KOPT-K1 (cell line): ENCODE results near the gene FAM47E.

Experiments used
- H3K27ac ChIP-seq: fragments of 200-600 bp; sonication (generic); 2 replicates; pipeline ENCODE4 v1.5.1; 2016; ENCODE audit warnings: antibody characterized with exemption, mild to moderate bottlenecking, low read depth, low read length; ENCODE audit not compliant: poor library complexity, severe bottlenecking
- H3K36me3 ChIP-seq: fragments of 200-600 bp; sonication (generic); 2 replicates; pipeline ENCODE4 v1.5.1; 2017; ENCODE audit warnings: antibody characterized with exemption, mild to moderate bottlenecking, low read length, moderate library complexity; ENCODE audit not compliant: insufficient read depth
- H3K9me3 ChIP-seq: fragments of 200-600 bp; sonication (generic); 2 replicates; pipeline ENCODE4 v1.5.1; 2017; ENCODE audit warnings: antibody characterized with exemption, low read length, mild to moderate bottlenecking; ENCODE audit not compliant: insufficient read depth, poor library complexity, severe bottlenecking

The FAM47E gene

GRCh38 chr4:76215077-76215476 is 36.4 kb upstream of the FAM47E start:
- no peaks in the 10 kb centered on the region for H3K9me3 ChIP-seq
- no peaks in the 10 kb centered on the region for H3K36me3 ChIP-seq
- no peak overlapping the region for H3K27ac ChIP-seq

GRCh38 chr4:76216524-76216923 is 35.0 kb upstream of the FAM47E start:
- Histone ChIP-seq H3K27ac (no peak overlapping the region), H3K36me3 (no peaks in the 10 kb centered on the region), H3K9me3 (no peaks in the 10 kb centered on the region)

GRCh38 chr4:76216975-76217814 is 34.3 kb upstream of the FAM47E start:
- no peaks in the 10 kb centered on the region for H3K9me3 ChIP-seq
- no peak overlapping the region for H3K27ac ChIP-seq
- no peaks in the 10 kb centered on the region for H3K36me3 ChIP-seq

GRCh38 chr4:76219299-76220055 is 32.0 kb upstream of the FAM47E start:
- Histone ChIP-seq H3K9me3 (no peaks in the 10 kb centered on the region), H3K27ac (no peak overlapping the region), H3K36me3 (no peaks in the 10 kb centered on the region)

- no peak overlapping the region for H3K27ac ChIP-seq
- H3K36me3 ChIP-seq, result no peaks in the 10 kb centered on the region
- peaks cover 7% of the 10 kb centered on the region for H3K9me3 ChIP-seq
Observed at GRCh38 chr4:76224171-76224570, 27.4 kb upstream of the FAM47E start.

GRCh38 chr4:76226418-76226817 is 25.1 kb upstream of the FAM47E start:
- H3K27ac ChIP-seq, result no peak overlapping the region
- no peaks in the 10 kb centered on the region for H3K36me3 ChIP-seq

GRCh38 chr4:76232681-76233080 is 18.8 kb upstream of the FAM47E start:
- Histone ChIP-seq H3K36me3 (no peaks in the 10 kb centered on the region), H3K27ac (no peak overlapping the region), H3K9me3 (peaks cover 14% of the 10 kb centered on the region)

More at GRCh38 chr4:76226418-76226817, 25.1 kb upstream of the FAM47E start:
- H3K9me3 ChIP-seq, result peaks cover 14% of the 10 kb centered on the region

- Histone ChIP-seq H3K27ac (no peak overlapping the region), H3K9me3 (peaks cover 14% of the 10 kb centered on the region), H3K36me3 (no peaks in the 10 kb centered on the region)
Observed at GRCh38 chr4:76233083-76233482, 18.4 kb upstream of the FAM47E start.

GRCh38 chr4:76233529-76233928 is 18.0 kb upstream of the FAM47E start:
- no peaks in the 10 kb centered on the region for H3K36me3 ChIP-seq
- H3K9me3 ChIP-seq, result peaks cover 14% of the 10 kb centered on the region
- H3K27ac ChIP-seq, result no peak overlapping the region

GRCh38 chr4:76233967-76234678 is 17.4 kb upstream of the FAM47E start:
- no peak overlapping the region for H3K27ac ChIP-seq
- peaks cover 8% of the 10 kb centered on the region for H3K9me3 ChIP-seq
- no peaks in the 10 kb centered on the region for H3K36me3 ChIP-seq

GRCh38 chr4:76234679-76235044 is 16.9 kb upstream of the FAM47E start:
- Histone ChIP-seq H3K9me3 (peaks cover 4% of the 10 kb centered on the region), H3K27ac (no peak overlapping the region)

GRCh38 chr4:76235407-76235806 is 16.1 kb upstream of the FAM47E start:
- Histone ChIP-seq H3K9me3 (peaks cover 9% of the 10 kb centered on the region), H3K27ac (no peak overlapping the region), H3K36me3 (no peaks in the 10 kb centered on the region)

More at GRCh38 chr4:76234679-76235044, 16.9 kb upstream of the FAM47E start:
- H3K36me3 ChIP-seq, result no peaks in the 10 kb centered on the region

- H3K27ac ChIP-seq, result no peak overlapping the region
- no peaks in the 10 kb centered on the region for H3K36me3 ChIP-seq
- H3K9me3 ChIP-seq, result peaks cover 12% of the 10 kb centered on the region
Observed at GRCh38 chr4:76235915-76236314, 15.6 kb upstream of the FAM47E start.

GRCh38 chr4:76238236-76238635 is 13.3 kb upstream of the FAM47E start:
- Histone ChIP-seq H3K36me3 (no peaks in the 10 kb centered on the region), H3K9me3 (peaks cover 12% of the 10 kb centered on the region), H3K27ac (no peak overlapping the region)

- Histone ChIP-seq H3K27ac (no peak overlapping the region), H3K9me3 (peaks cover 12% of the 10 kb centered on the region), H3K36me3 (no peaks in the 10 kb centered on the region)
Observed at GRCh38 chr4:76238701-76239100, 12.8 kb upstream of the FAM47E start.
